H1 (cell line): ENCODE results near the gene THAP4. TPM values are rescaled to one million over a fixed set of nuclear protein-coding genes. Genes with fewer than 3 reads are reported as not detected.

Experiments
- CTCF ChIA-PET: fragments of 300-600 bp; sonication (Branson Sonifier 250); formaldehyde crosslinking; loops from one replicate; lab custom pipeline; 2021; ENCODE audit not compliant: partially characterized antibody; lab: Charles Lee
- POLR2A ChIA-PET: fragments of 300-600 bp; sonication (Branson Sonifier 250); formaldehyde crosslinking; loops from one replicate; lab custom pipeline; 2021; ENCODE audit warnings: inconsistent platforms; ENCODE audit not compliant: partially characterized antibody; lab: Charles Lee
- DNase-seq, 2 experiments: peaks; one replicate each; pipeline versions ENCODE4 v3.0.0 to v3.0.0-alpha.2; 2010 to 2022; ENCODE audit warnings: low spot score in 2 of 2, low read depth in 1 of 2, mixed read lengths in 1 of 2
- FAIRE-seq: peaks from 2 replicates; lab custom pipeline; 2011; peaks lifted over from hg19 to GRCh38; lab: Jason Lieb, UNC
- H2AFZ ChIP-seq: 2 replicates; pipeline ENCODE4 v1.8.1; 2012; ENCODE audit warnings: low read length, inconsistent platforms
- H2AK5ac ChIP-seq: 2 replicates; pipeline ENCODE4 v1.6.1; 2013; ENCODE audit warnings: low read depth, low read length
- H2BK120ac ChIP-seq: replicated peaks from 2 replicates; pipeline ENCODE3; 2013; ENCODE audit warnings: low read depth, low read length, inconsistent platforms
- H2BK12ac ChIP-seq: 2 replicates; pipeline ENCODE4 v1.6.1; 2013; ENCODE audit warnings: low read depth, low read length
- H2BK15ac ChIP-seq: 2 replicates; pipeline ENCODE4 v1.6.1; 2013; ENCODE audit warnings: low read length
- H2BK20ac ChIP-seq: 2 replicates; pipeline ENCODE4 v1.6.1; 2013; ENCODE audit warnings: low read length
- H2BK5ac ChIP-seq: 2 replicates; pipeline ENCODE4 v1.6.1; 2013; ENCODE audit warnings: low read depth, low read length
- H3K14ac ChIP-seq: 2 replicates; pipeline ENCODE4 v1.6.1; 2013; ENCODE audit warnings: inconsistent platforms; ENCODE audit not compliant: insufficient read length
- H3K18ac ChIP-seq: 2 replicates; pipeline ENCODE4 v1.6.1; 2013; ENCODE audit warnings: low read length; ENCODE audit errors: extremely low read depth
- H3K23ac ChIP-seq: 2 replicates; pipeline ENCODE4 v1.6.1; 2013; ENCODE audit warnings: inconsistent platforms; ENCODE audit not compliant: insufficient read length
- H3K23me2 ChIP-seq: 2 replicates; pipeline ENCODE4 v1.6.1; 2013; ENCODE audit warnings: low read depth, low read length
- H3K27ac ChIP-seq: 2 replicates; pipeline ENCODE4 v1.6.1; 2011; ENCODE audit warnings: low read depth, low read length, inconsistent platforms
- H3K27me3 ChIP-seq, 4 experiments: replicated peaks in 1 of 4; 1 replicate in 1 of 4; 2 replicates in 3 of 4; pipeline versions ENCODE4 v1.6.1 to v1.8.1; 2011 to 2013; ENCODE audit warnings: low read length in 3 of 4, mild to moderate bottlenecking in 3 of 4, inconsistent platforms in 2 of 4, mixed read lengths in 2 of 4, moderate library complexity in 1 of 4; ENCODE audit not compliant: control insufficient read depth in 3 of 4, insufficient read depth in 3 of 4; ENCODE audit errors: extremely low read depth in 1 of 4
- H3K36me3 ChIP-seq, 4 experiments: 2 replicates each; pipeline versions ENCODE4 v1.6.1 to v1.8.1; 2011 to 2013; ENCODE audit warnings: mild to moderate bottlenecking in 4 of 4, low read length in 3 of 4, moderate library complexity in 2 of 4, control low read depth in 1 of 4, inconsistent platforms in 1 of 4; ENCODE audit not compliant: insufficient read depth in 4 of 4, control insufficient read depth in 2 of 4
- H3K4ac ChIP-seq: replicated peaks from 2 replicates; pipeline ENCODE3; 2013; ENCODE audit warnings: low read length, low read depth, mixed read lengths, inconsistent platforms; ENCODE audit not compliant: insufficient read length
- H3K4me1 ChIP-seq, 4 experiments: replicated peaks in 1 of 4; 1 replicate in 1 of 4; 2 replicates in 3 of 4; pipeline versions ENCODE4 v1.6.1 to v1.8.1; 2011 to 2013; ENCODE audit warnings: low read length in 3 of 4, inconsistent platforms in 2 of 4, mixed read lengths in 1 of 4; ENCODE audit not compliant: insufficient read depth in 4 of 4, control insufficient read depth in 3 of 4
- H3K4me2 ChIP-seq, 2 experiments: 2 replicates each; pipeline versions ENCODE4 v1.6.1 to v1.8.1; 2011 to 2013; ENCODE audit warnings: low read depth in 2 of 2, low read length in 2 of 2, control low read depth in 1 of 2, inconsistent platforms in 1 of 2, mild to moderate bottlenecking in 1 of 2; ENCODE audit not compliant: insufficient read depth in 1 of 2
- H3K4me3 ChIP-seq, 4 experiments: fragments of 200-600, 300-600 bp in 1 of 4; sonication (generic), shearing (Covaris generic), sonication (Bioruptor Twin) in 1 of 4; 2 replicates each; pipeline versions ENCODE4 v1.5.1 to v1.8.1; 2011 to 2016; ENCODE audit warnings: low read length in 4 of 4, low read depth in 3 of 4, control low read depth in 2 of 4, inconsistent platforms in 2 of 4, mild to moderate bottlenecking in 2 of 4, mixed read lengths in 1 of 4, moderate library complexity in 1 of 4; ENCODE audit not compliant: insufficient read depth in 2 of 4; ENCODE audit errors: extremely low read depth in 1 of 4
- H3K56ac ChIP-seq: replicated peaks from 2 replicates; pipeline ENCODE3; 2013; ENCODE audit warnings: low read depth, mild to moderate bottlenecking, mixed read lengths, low read length, inconsistent platforms; ENCODE audit not compliant: insufficient read length
- H3K79me1 ChIP-seq: 2 replicates; pipeline ENCODE4 v1.6.1; 2013; ENCODE audit warnings: low read depth, low read length, control low read depth
- H3K79me2 ChIP-seq, 2 experiments: 2 replicates each; pipeline versions ENCODE4 v1.6.1 to v1.8.1; 2012 to 2013; ENCODE audit warnings: low read length in 2 of 2, mild to moderate bottlenecking in 2 of 2, inconsistent platforms in 1 of 2; ENCODE audit not compliant: insufficient read depth in 2 of 2, control insufficient read depth in 1 of 2
- H3K9ac ChIP-seq, 4 experiments: replicated peaks in 1 of 4; 1 replicate in 1 of 4; 2 replicates in 3 of 4; pipeline versions ENCODE4 v1.6.1 to v1.8.1; 2011 to 2013; ENCODE audit warnings: low read depth in 3 of 4, low read length in 3 of 4, control low read depth in 2 of 4, mild to moderate bottlenecking in 2 of 4, moderate library complexity in 2 of 4, inconsistent platforms in 1 of 4; ENCODE audit errors: extremely low read depth in 1 of 4
- H3K9me3 ChIP-seq, 2 experiments: 2 replicates each; pipeline versions ENCODE4 v1.6.1 to v1.8.1; 2012 to 2013; ENCODE audit warnings: mild to moderate bottlenecking in 2 of 2, moderate library complexity in 2 of 2, control low read depth in 1 of 2, inconsistent platforms in 1 of 2, low read depth in 1 of 2, low read length in 1 of 2, mixed read lengths in 1 of 2; ENCODE audit not compliant: insufficient read depth in 2 of 2
- H4K20me1 ChIP-seq, 2 experiments: replicated peaks in 1 of 2; 2 replicates each; pipeline versions ENCODE3 to v1.8.1; 2011 to 2013; ENCODE audit warnings: inconsistent platforms in 2 of 2, low read length in 2 of 2, mild to moderate bottlenecking in 1 of 2; ENCODE audit not compliant: insufficient read depth in 2 of 2, control insufficient read depth in 1 of 2
- H4K5ac ChIP-seq: 2 replicates; pipeline ENCODE4 v1.6.1; 2013; ENCODE audit warnings: low read length, low read depth, mixed read lengths, inconsistent platforms; ENCODE audit not compliant: insufficient read length
- H4K8ac ChIP-seq: 2 replicates; pipeline ENCODE4 v1.8.0; 2013; ENCODE audit warnings: mild to moderate bottlenecking, moderate library complexity, low read length, inconsistent platforms; ENCODE audit not compliant: insufficient read depth; ENCODE audit errors: extremely low read depth
- H4K91ac ChIP-seq: replicated peaks from 2 replicates; pipeline ENCODE3; 2013; ENCODE audit warnings: low read length, mixed read lengths, inconsistent platforms; ENCODE audit not compliant: insufficient read length
- BACH1 ChIP-seq: IDR thresholded peaks from 2 replicates; pipeline ENCODE4 v1.6.1; 2012; ENCODE audit warnings: low read length, improper control_type of control experiment
- BCL11A ChIP-seq, 2 experiments: IDR thresholded peaks; one replicate each; pipeline ENCODE4 v1.6.1; 2011; ENCODE audit warnings: low read depth in 2 of 2, low read length in 2 of 2, mild to moderate bottlenecking in 2 of 2
- CEBPB ChIP-seq: IDR thresholded peaks from 2 replicates; pipeline ENCODE4 v1.6.1; 2012; ENCODE audit warnings: low read depth, low read length
- EGR1 ChIP-seq: IDR thresholded peaks from 2 replicates; pipeline ENCODE4 v1.6.1; 2011; ENCODE audit warnings: low read depth, low read length, borderline replicate concordance
- FOSL1 ChIP-seq: IDR thresholded peaks from 2 replicates; pipeline ENCODE4 v1.6.1; 2011; ENCODE audit warnings: mild to moderate bottlenecking, low read depth, low read length, moderate library complexity; ENCODE audit not compliant: insufficient read depth
- HDAC6 ChIP-seq: IDR thresholded peaks from one replicate; pipeline ENCODE4 v1.7.1; 2012; ENCODE audit warnings: low read depth, mild to moderate bottlenecking, inconsistent platforms, low read length, moderate library complexity
- JUN ChIP-seq: IDR thresholded peaks from 2 replicates; pipeline ENCODE4 v1.6.1; 2011; ENCODE audit warnings: low read depth, mild to moderate bottlenecking, improper control_type of control experiment, low read length
- MAFK ChIP-seq: IDR thresholded peaks from 2 replicates; pipeline ENCODE4 v1.6.1; 2012; ENCODE audit warnings: low read depth, mild to moderate bottlenecking, improper control_type of control experiment, low read length
- NANOG ChIP-seq: IDR thresholded peaks from 2 replicates; pipeline ENCODE4 v1.6.1; 2011; ENCODE audit warnings: low read length, low read depth, mild to moderate bottlenecking, inconsistent platforms; ENCODE audit not compliant: insufficient read depth, poor library complexity, severe bottlenecking
- NRF1 ChIP-seq: IDR thresholded peaks from 2 replicates; pipeline ENCODE4 v1.6.1; 2011; ENCODE audit warnings: mild to moderate bottlenecking, low read depth, low read length, improper control_type of control experiment
- PHF8 ChIP-seq: fragments of 200-600 bp; sonication (generic); conservative IDR thresholded peaks from 2 replicates; pipeline ENCODE4 v1.7.1; 2012; ENCODE audit warnings: low read depth, mild to moderate bottlenecking, inconsistent platforms, low read length, moderate library complexity
- SP4 ChIP-seq: IDR thresholded peaks from 2 replicates; pipeline ENCODE4 v1.6.1; 2012; ENCODE audit warnings: low read length, inconsistent platforms
- WGBS, 2 experiments: shearing (Covaris generic) in 1 of 2; methylation state at CpG; one replicate each; pipeline versions ENCODE4 v1.1.6 to v1.1.7; 2013 to 2015; ENCODE audit warnings: low lambda C conversion rate in 2 of 2, mixed read lengths in 2 of 2, inconsistent platforms in 1 of 2, low coverage in 1 of 2, missing lambda C conversion rate in 1 of 2; ENCODE audit not compliant: insufficient replicate concordance in 2 of 2, insufficient coverage in 1 of 2, insufficient read length in 1 of 2; ENCODE audit errors: extremely low coverage in 1 of 2, missing lambda C conversion rate in 1 of 2; 5-methylcytosine and 5-hydroxymethylcytosine counted together
- polyA plus RNA-seq, 7 experiments: library from polyadenylated mRNA; depleted of rRNA in 3 of 7; stranded (reverse) in 5 of 7; unstranded in 2 of 7; fragments of >200 nt in 5 of 7; fragments of 200-250 nt in 2 of 7; gene quantifications; 1 replicate in 5 of 7; 2 replicates in 1 of 7; 4 replicates in 1 of 7; pipeline versions ENCODE4 v1.2.1 to v1.2.3, GENCODE V29; 2011 to 2013; ENCODE audit warnings: missing spikeins in 2 of 7, mixed read lengths in 2 of 7
- total RNA-seq: library from RNA; stranded (reverse); fragmentation: NEBNext Ultra II Directional; extraction: Animal tissue kit (Norgen Biotek cat#: 25700); gene quantifications from 2 replicates; pipeline ENCODE4 v1.2.1, GENCODE V29; 2021
- TF ChIP-seq, protein P1 (sequence below): IDR thresholded peaks from 2 replicates; pipeline ENCODE4 v1.6.1; 2011; ENCODE audit warnings: low read depth, mild to moderate bottlenecking, low read length; ENCODE audit not compliant: insufficient read depth

THAP4 gene
- total and polyA plus RNA-seq, 2 of the 8 experiments (the other 6 are each of a cell fraction or from before 2014, with no cell fraction given) = 78.9 to 83.6 TPM

DNA sequence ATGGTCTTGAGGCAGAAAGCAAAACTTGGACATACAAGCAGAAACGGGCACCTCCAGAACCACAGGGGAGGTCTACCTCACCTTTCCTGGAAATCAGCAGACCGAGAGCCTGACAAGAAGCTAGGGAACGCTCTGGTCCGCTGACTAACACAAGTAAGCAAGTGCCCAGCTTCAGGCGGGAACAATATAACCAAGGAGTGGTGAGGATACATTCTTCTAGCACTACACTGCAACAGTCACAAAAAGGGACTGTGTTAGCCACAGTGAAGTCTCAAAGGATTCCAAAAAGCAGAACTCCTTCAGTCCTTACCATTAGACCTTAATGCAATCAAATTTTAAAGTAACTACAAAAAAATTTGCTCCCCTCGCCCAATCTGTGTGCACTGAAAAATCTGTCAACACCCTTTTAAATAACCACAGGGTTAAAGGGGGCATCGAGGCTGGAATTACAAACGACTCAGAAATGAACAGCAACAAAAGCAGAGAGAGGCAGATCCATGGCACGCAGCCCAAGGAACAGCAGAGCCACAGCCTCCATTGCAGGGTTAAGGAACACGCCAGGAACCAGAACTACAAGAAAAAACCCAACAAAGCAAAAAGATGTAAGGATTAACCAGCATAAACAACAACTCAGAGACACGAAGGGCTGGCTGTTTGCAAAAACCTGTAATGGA lies 7.1 kb downstream of the THAP4 start:
- Histone ChIP-seq H3K9ac (no peak overlapping the region; a peak in 1 of 7 replicates), H3K27me3 (no peaks in the 10 kb centered on the region), H3K18ac (no peak overlapping the region), H3K79me2 (peaks cover 0 to 44% of the 10 kb centered on the region in 2 experiments; a peak in 2 of 4 replicates), H2AK5ac (no peak overlapping the region), H2AFZ (no peak overlapping the region), H4K20me1 (peaks cover 0 to 13% of the 10 kb centered on the region in 2 experiments), H4K91ac (no peak overlapping the region), H3K4me1 (no peaks in the 10 kb centered on the region), H2BK20ac (no peak overlapping the region), H2BK5ac (no peak overlapping the region), H3K9me3 (no peaks in the 10 kb centered on the region), H3K23me2 (no peaks in the 10 kb centered on the region), H3K4ac (no peak overlapping the region), H3K27ac (no peak overlapping the region), H3K56ac (no peak overlapping the region), H3K36me3 (peaks cover 3 to 27% (median 16%) of the 10 kb centered on the region in 4 experiments; a peak in 6 of 8 replicates), H4K5ac (no peak overlapping the region), H2BK12ac (no peak overlapping the region), H3K4me3 (no peak overlapping the region), H2BK15ac (no peak overlapping the region), H4K8ac (no peak overlapping the region), H3K4me2 (no peak overlapping the region), H2BK120ac (no peak overlapping the region), H3K23ac (no peak overlapping the region), H3K79me1 (peaks cover 10% of the 10 kb centered on the region), H3K14ac (no peak overlapping the region)
- FAIRE-seq (no peak), DNase-seq (no peak)
- 85% methylated on average over 11 of the region's 11 CpGs; no CpG with 5 or more reads in 1 of the 2 experiments for WGBS, 2 experiments
- CTCF ChIA-PET = interaction anchor here (1.4 to 1.7 kb wide), 2 partner anchors 9 to 12 kb away, joined by 4 to 5 read pairs; no protein-coding TSS in a partner anchor
- POLR2A ChIA-PET = interaction anchor here (2.1 kb wide), 1 partner anchor 12 kb away, joined by 5 read pairs; no protein-coding TSS in a partner anchor
- no peak for TF ChIP-seq BACH1
- no peak for TF ChIP-seq BCL11A (IDR thresholded peaks at IDR 0.05; ENCODE audit: low read depth in 2 of 2, low read length in 2 of 2)
- no peak for TF ChIP-seq SP4
- TF ChIP-seq EGR1 = no peak
- TF ChIP-seq, protein P1, sequence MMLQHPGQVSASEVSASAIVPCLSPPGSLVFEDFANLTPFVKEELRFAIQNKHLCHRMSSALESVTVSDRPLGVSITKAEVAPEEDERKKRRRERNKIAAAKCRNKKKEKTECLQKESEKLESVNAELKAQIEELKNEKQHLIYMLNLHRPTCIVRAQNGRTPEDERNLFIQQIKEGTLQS = no peak
- no peak for TF ChIP-seq NRF1
- no peak for TF ChIP-seq FOSL1
- no peak for TF ChIP-seq MAFK
- TF ChIP-seq NANOG = no peak
- no peak for TF ChIP-seq PHF8
- TF ChIP-seq JUN = no peak
- TF ChIP-seq HDAC6 = no peak
- TF ChIP-seq CEBPB = no peak
